Measurements from ENCODE around the gene NF1.

- TF ChIP-seq FOXP2 (optimal IDR thresholded peaks at IDR 0.05; ENCODE audit: control extremely low read depth, extremely low read length, insufficient read depth) (no peak), EZH2 (IDR thresholded peaks at IDR 0.05) (no peak), POLR2AphosphoS5 (IDR thresholded peaks at IDR 0.05; ENCODE audit: borderline replicate concordance, low read depth, low read length) (no peak)
These were observed 121.4 kb downstream of the NF1 start for GRCh38 chr17:31216031-31216751.

All from SK-N-MC (cell line).